Measurements from ENCODE around the gene SH3YL1. TPM values are rescaled to one million over a fixed set of nuclear protein-coding genes. Genes with fewer than 3 reads are reported as not detected.

SH3YL1 gene
- total RNA-seq, 3 donors from 2014 or later = 40.5 to 151 (median 81.6) TPM

GRCh38 chr2:180311-180710, 83.5 kb downstream of the SH3YL1 start:
- H3K27ac ChIP-seq = no peak overlapping the region
- intact Hi-C loops (cut with DNase I; ENCODE audit: low total_unique reads) = no loop called here

GRCh38 chr2:179886-180285, 83.9 kb downstream of the SH3YL1 start:
- H3K4me3 ChIP-seq = no peak overlapping the region
- DNase-seq (ENCODE audit: low spot score in 2 of 2) = no peak
- intact Hi-C loops (cut with DNase I; ENCODE audit: low total_unique reads) = no loop called here
- TF ChIP-seq CTCF (IDR thresholded peaks at IDR 0.05) (no peak), POLR2A (IDR thresholded peaks at IDR 0.05) (no peak), POLR2AphosphoS5 (IDR thresholded peaks at IDR 0.05) (no peak)
- no peak overlapping the region for H3K27ac ChIP-seq
- H3K4me1 ChIP-seq = no peaks in the 10 kb centered on the region
- H3K9me3 ChIP-seq = no peaks in the 10 kb centered on the region
- no peaks in the 10 kb centered on the region for H3K36me3 ChIP-seq
- no peaks in the 10 kb centered on the region for H3K27me3 ChIP-seq

More at GRCh38 chr2:180311-180710, 83.5 kb downstream of the SH3YL1 start:
- Histone ChIP-seq H3K9me3 (no peaks in the 10 kb centered on the region), H3K4me3 (no peak overlapping the region), H3K36me3 (no peaks in the 10 kb centered on the region), H3K27me3 (no peaks in the 10 kb centered on the region), H3K4me1 (no peaks in the 10 kb centered on the region)
- DNase-seq (ENCODE audit: low spot score in 2 of 2) = no peak
- TF ChIP-seq POLR2A (IDR thresholded peaks at IDR 0.05) (no peak), POLR2AphosphoS5 (IDR thresholded peaks at IDR 0.05) (no peak), CTCF (IDR thresholded peaks at IDR 0.05) (no peak)

- no peaks in the 10 kb centered on the region for H3K4me1 ChIP-seq
- H3K4me3 ChIP-seq = no peak overlapping the region
- no peaks in the 10 kb centered on the region for H3K36me3 ChIP-seq
- H3K27me3 ChIP-seq = no peaks in the 10 kb centered on the region
- TF ChIP-seq POLR2AphosphoS5 (IDR thresholded peaks at IDR 0.05) = no peak
- no peak for TF ChIP-seq POLR2A (IDR thresholded peaks at IDR 0.05)
- no peak for TF ChIP-seq CTCF (IDR thresholded peaks at IDR 0.05)
- H3K27ac ChIP-seq = no peak overlapping the region
- DNase-seq (ENCODE audit: low spot score in 2 of 2) = no peak
- intact Hi-C loops (cut with DNase I; ENCODE audit: low total_unique reads) = no loop called here
- no peaks in the 10 kb centered on the region for H3K9me3 ChIP-seq
Measured at GRCh38 chr2:177733-178132, 86.1 kb downstream of the SH3YL1 start.

- no peak for DNase-seq (ENCODE audit: low spot score in 2 of 2)
- Histone ChIP-seq H3K27ac (no peak overlapping the region), H3K4me1 (no peaks in the 10 kb centered on the region), H3K36me3 (no peaks in the 10 kb centered on the region), H3K27me3 (no peaks in the 10 kb centered on the region), H3K9me3 (no peaks in the 10 kb centered on the region), H3K4me3 (no peak overlapping the region)
- intact Hi-C loops (cut with DNase I; ENCODE audit: low total_unique reads) = no loop called here
- TF ChIP-seq CTCF (IDR thresholded peaks at IDR 0.05) (no peak), POLR2A (IDR thresholded peaks at IDR 0.05) (no peak)
Measured at GRCh38 chr2:176917-177316, 86.9 kb downstream of the SH3YL1 start.

- H3K27ac ChIP-seq = no peak overlapping the region
- H3K9me3 ChIP-seq = no peaks in the 10 kb centered on the region
- no peaks in the 10 kb centered on the region for H3K36me3 ChIP-seq
- intact Hi-C loops (cut with DNase I; ENCODE audit: low total_unique reads) = no loop called here
- no peak for DNase-seq (ENCODE audit: low spot score in 2 of 2)
- no peaks in the 10 kb centered on the region for H3K4me1 ChIP-seq
- H3K4me3 ChIP-seq = no peak overlapping the region
- TF ChIP-seq CTCF (IDR thresholded peaks at IDR 0.05) = no peak
- H3K27me3 ChIP-seq = no peaks in the 10 kb centered on the region
Measured at GRCh38 chr2:175880-176820, 87.7 kb downstream of the SH3YL1 start.

Measured in breast epithelium (tissue), 4 donors.